ENCODE results near the gene HOXB3. TPM values are rescaled to one million over a fixed set of nuclear protein-coding genes. Genes with fewer than 3 reads are reported as not detected.
A peak's percentile ranks its signal among the peaks of the same experiment; 100 is the strongest.
"Not testable (repeated sequence)": the region's sequence is repeated elsewhere in the genome, so short reads cannot be mapped to it uniquely, and the experiment has no call there.

HOXB3 gene
- total and polyA plus RNA-seq, 8 donors = 1.1 to 5.6 (median 2.0) TPM

- peaks cover 0 to 3% (median 0%) of the 10 kb centered on the region in 3 donors for H3K4me1 ChIP-seq
- FAIRE-seq (no peak), DNase-seq (no peak), ATAC-seq (peak in 1 of 4 donors; percentile 27)
- H3K27ac ChIP-seq = no peak overlapping the region
- H3K4me3 ChIP-seq = no peak overlapping the region
- H3K27me3 ChIP-seq = peaks cover 0 to 27% (median 3%) of the 10 kb centered on the region in 4 donors
- WGBS, 2 donors = 18 to 24% methylated on average over 6 of the region's 6 CpGs
- no peaks in the 10 kb centered on the region for H3K9me3 ChIP-seq
- TF ChIP-seq, protein P1, sequence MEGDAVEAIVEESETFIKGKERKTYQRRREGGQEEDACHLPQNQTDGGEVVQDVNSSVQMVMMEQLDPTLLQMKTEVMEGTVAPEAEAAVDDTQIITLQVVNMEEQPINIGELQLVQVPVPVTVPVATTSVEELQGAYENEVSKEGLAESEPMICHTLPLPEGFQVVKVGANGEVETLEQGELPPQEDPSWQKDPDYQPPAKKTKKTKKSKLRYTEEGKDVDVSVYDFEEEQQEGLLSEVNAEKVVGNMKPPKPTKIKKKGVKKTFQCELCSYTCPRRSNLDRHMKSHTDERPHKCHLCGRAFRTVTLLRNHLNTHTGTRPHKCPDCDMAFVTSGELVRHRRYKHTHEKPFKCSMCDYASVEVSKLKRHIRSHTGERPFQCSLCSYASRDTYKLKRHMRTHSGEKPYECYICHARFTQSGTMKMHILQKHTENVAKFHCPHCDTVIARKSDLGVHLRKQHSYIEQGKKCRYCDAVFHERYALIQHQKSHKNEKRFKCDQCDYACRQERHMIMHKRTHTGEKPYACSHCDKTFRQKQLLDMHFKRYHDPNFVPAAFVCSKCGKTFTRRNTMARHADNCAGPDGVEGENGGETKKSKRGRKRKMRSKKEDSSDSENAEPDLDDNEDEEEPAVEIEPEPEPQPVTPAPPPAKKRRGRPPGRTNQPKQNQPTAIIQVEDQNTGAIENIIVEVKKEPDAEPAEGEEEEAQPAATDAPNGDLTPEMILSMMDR (IDR thresholded peaks at IDR 0.05) = no peak
- intact Hi-C loops (cut with DNase I) = no loop called here
- no peaks in the 10 kb centered on the region for H3K36me3 ChIP-seq
Measured at GRCh38 chr17:48513666-48514455, 76.2 kb downstream of the HOXB3 start.

- H3K4me1 ChIP-seq = peaks cover 0 to 3% (median 0%) of the 10 kb centered on the region in 3 donors
- peak overlapping the region in 1 of 4 donors; percentile 1 for H3K4me3 ChIP-seq
- no peaks in the 10 kb centered on the region for H3K36me3 ChIP-seq
- WGBS, 2 donors = 24 to 29% methylated on average over 7 of the region's 7 CpGs
- ATAC-seq = peak in 1 of 4 donors; percentile 58
- H3K9me3 ChIP-seq = no peaks in the 10 kb centered on the region
- no peak overlapping the region for H3K27ac ChIP-seq
- intact Hi-C loops (cut with DNase I) = no loop called here
- TF ChIP-seq, protein P1 (IDR thresholded peaks at IDR 0.05) = no peak
- DNase-seq = no peak
- no peak for FAIRE-seq
- peaks cover 0 to 27% (median 3%) of the 10 kb centered on the region in 4 donors for H3K27me3 ChIP-seq
Measured at GRCh38 chr17:48513097-48513496, 76.9 kb downstream of the HOXB3 start.

- TF ChIP-seq, protein P1 (IDR thresholded peaks at IDR 0.05) = no peak
- intact Hi-C loops (cut with DNase I) = no loop called here
- no peak for ATAC-seq
- 73 to 81% methylated on average over 7 of the region's 7 CpGs for WGBS, 2 donors
- Histone ChIP-seq H3K4me3 (no peak overlapping the region), H3K4me1 (peaks cover 0 to 3% (median 0%) of the 10 kb centered on the region in 3 donors), H3K9me3 (no peaks in the 10 kb centered on the region), H3K27ac (no peak overlapping the region), H3K36me3 (no peaks in the 10 kb centered on the region), H3K27me3 (peaks cover 0 to 27% (median 3%) of the 10 kb centered on the region in 4 donors)
- DNase-seq = no peak
- no peak for FAIRE-seq
Measured at GRCh38 chr17:48510761-48511604, 79.1 kb downstream of the HOXB3 start.

DNA sequence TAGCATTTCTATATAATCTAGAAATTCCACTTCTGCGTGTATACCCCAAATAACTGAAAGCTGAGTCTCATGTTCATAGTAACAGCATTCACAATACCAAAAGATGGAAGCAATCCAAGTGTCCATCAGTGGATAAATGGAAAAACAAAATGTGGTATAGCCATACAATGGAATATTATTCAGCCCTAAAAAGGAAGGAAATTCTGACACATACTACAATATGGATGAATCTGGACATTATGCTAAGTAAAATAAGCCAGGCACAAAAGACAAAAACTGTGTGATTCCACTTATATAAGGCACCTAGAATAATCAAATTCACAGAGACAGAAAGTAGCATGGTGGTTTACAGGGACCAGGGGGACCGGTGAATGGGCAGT, 79.7 kb downstream of the HOXB3 start:
- TF ChIP-seq, protein P1 (IDR thresholded peaks at IDR 0.05) = no peak
- no peak for FAIRE-seq
- Histone ChIP-seq H3K27ac (no peak overlapping the region), H3K27me3 (peaks cover 0 to 27% (median 3%) of the 10 kb centered on the region in 4 donors), H3K4me1 (peaks cover 0 to 3% (median 0%) of the 10 kb centered on the region in 3 donors), H3K36me3 (no peaks in the 10 kb centered on the region), H3K4me3 (no peak overlapping the region), H3K9me3 (no peaks in the 10 kb centered on the region)
- no peak for ATAC-seq
- intact Hi-C loops (cut with DNase I) = no loop called here
- no peak for DNase-seq
- WGBS, 2 donors = 86 to 97% methylated on average over 2 of the region's 2 CpGs

- 85 to 94% methylated on average over 7 of the region's 7 CpGs for WGBS, 2 donors
- peaks cover 0 to 24% (median 3%) of the 10 kb centered on the region in 4 donors for H3K27me3 ChIP-seq
- not testable (repeated sequence) for ATAC-seq
Measured at GRCh38 chr17:48509708-48510107, 80.3 kb downstream of the HOXB3 start.

More at GRCh38 chr17:48509708-48510107, 80.3 kb downstream of the HOXB3 start:
- DNase-seq; H3K4me3 ChIP-seq; intact Hi-C loops (cut with DNase I); H3K4me1 ChIP-seq; H3K36me3 ChIP-seq; FAIRE-seq; H3K27ac ChIP-seq; H3K9me3 ChIP-seq: not testable (repeated sequence)

Measured in pancreas (tissue), 10 donors.